ENCODE results near the gene SLC4A1AP. TPM values are rescaled to one million over a fixed set of nuclear protein-coding genes. Genes with fewer than 3 reads are reported as not detected.

Gene SLC4A1AP
- total and polyA plus RNA-seq, 2 of the 13 experiments (the other 11 are each of a cell fraction or from before 2014, with no cell fraction given), result 15.3 to 44.6 TPM

- TF ChIP-seq ARID3A (IDR thresholded peaks at IDR 0.05; ENCODE audit: low read depth, low read length), result no peak
- peak; percentile 95; the same call in 1 of the 2 replicates for TF ChIP-seq HINFP (CRISPR knock-in tag; IDR thresholded peaks at IDR 0.05; ENCODE audit: low read depth)
- TF ChIP-seq POLR2AphosphoS5 (IDR thresholded peaks at IDR 0.05; ENCODE audit: low read depth, low read length), result peak; percentile 98
- TF ChIP-seq ZFP62 (CRISPR knock-in tag; IDR thresholded peaks at IDR 0.05), result no peak
- TF ChIP-seq ZNF281 (CRISPR knock-in tag; IDR thresholded peaks at IDR 0.05; ENCODE audit: borderline replicate concordance), result peak; percentile 66
- TF ChIP-seq JDP2 (CRISPR knock-in tag; IDR thresholded peaks at IDR 0.05; ENCODE audit: borderline replicate concordance), result no peak
- peak; percentile 57 for TF ChIP-seq RXRB (CRISPR knock-in tag; IDR thresholded peaks at IDR 0.05; ENCODE audit: borderline replicate concordance)
- TF ChIP-seq ATF7 (IDR thresholded peaks at IDR 0.05), result no peak
- TF ChIP-seq ATF7 (CRISPR knock-in tag; IDR thresholded peaks at IDR 0.05), result 0 out of 2 replicates have a peak, but pooled peaks have one; percentile 22
- TF ChIP-seq IRF9 (CRISPR knock-in tag; IDR thresholded peaks at IDR 0.05; ENCODE audit: borderline replicate concordance), result peak; percentile 82; the same call in 1 of the 2 replicates
- TF ChIP-seq FOXK1 (CRISPR knock-in tag; IDR thresholded peaks at IDR 0.05; ENCODE audit: borderline replicate concordance, low read depth), result peak; percentile 94
- peak; percentile 85; the same call in 1 of the 2 replicates for TF ChIP-seq ZHX1 (CRISPR knock-in tag; IDR thresholded peaks at IDR 0.05; ENCODE audit: low read depth)
- peak; percentile 43 for TF ChIP-seq AGO2 (optimal IDR thresholded peaks at IDR 0.05; ENCODE audit: low read depth, low read length)
- no peak for TF ChIP-seq ZNF629 (CRISPR knock-in tag; conservative IDR thresholded peaks at IDR 0.05)
- TF ChIP-seq ZIK1 (CRISPR knock-in tag; IDR thresholded peaks at IDR 0.05; ENCODE audit: borderline replicate concordance, low read depth), result peak; percentile 37; the same call in 1 of the 2 replicates
Measured at GRCh38 chr2:27628767-27629709, 34.7 kb upstream of the SLC4A1AP start, which contains the start of the genes CCDC121 and GPN1 (continued).

All from HepG2 (cell line).